H9 (cell line): Measurements from ENCODE around the gene LARP1. TPM values are rescaled to one million over a fixed set of nuclear protein-coding genes. Genes with fewer than 3 reads are reported as not detected.

Experiments used
- DNase-seq: peaks from one replicate; pipeline ENCODE4 v3.0.0-alpha.2; 2017
- H2AFZ ChIP-seq: one replicate; pipeline ENCODE4 v1.6.1; 2013; ENCODE audit warnings: mild to moderate bottlenecking, low read length, control low read depth, moderate library complexity
- H2AK5ac ChIP-seq: 2 replicates; pipeline ENCODE4 v1.6.1; 2013; ENCODE audit warnings: low read length, control low read depth, mixed read lengths; ENCODE audit not compliant: insufficient read length
- H2BK120ac ChIP-seq: one replicate; pipeline ENCODE4 v1.6.1; 2013; ENCODE audit warnings: low read depth, mild to moderate bottlenecking, low read length, control low read depth, inconsistent platforms; ENCODE audit not compliant: poor library complexity, severe bottlenecking
- H2BK12ac ChIP-seq: 2 replicates; pipeline ENCODE4 v1.6.1; 2013; ENCODE audit warnings: low read length, control low read depth, mixed read lengths, low read depth; ENCODE audit not compliant: insufficient read length
- H2BK15ac ChIP-seq: 2 replicates; pipeline ENCODE4 v1.6.1; 2013; ENCODE audit warnings: low read depth, low read length, control low read depth
- H2BK20ac ChIP-seq: one replicate; pipeline ENCODE4 v1.6.1; 2013; ENCODE audit warnings: low read depth, mild to moderate bottlenecking, low read length, control low read depth, inconsistent platforms; ENCODE audit not compliant: poor library complexity, severe bottlenecking
- H2BK5ac ChIP-seq: 2 replicates; pipeline ENCODE4 v1.6.1; 2013; ENCODE audit warnings: low read length, control low read depth, mixed read lengths; ENCODE audit not compliant: insufficient read length
- H3K14ac ChIP-seq: 2 replicates; pipeline ENCODE4 v1.6.1; 2013; ENCODE audit warnings: low read length, control low read depth; ENCODE audit not compliant: insufficient read depth
- H3K18ac ChIP-seq: 2 replicates; pipeline ENCODE4 v1.6.1; 2013; ENCODE audit warnings: low read depth, mild to moderate bottlenecking, mixed read lengths, low read length, control low read depth; ENCODE audit not compliant: insufficient read length
- H3K23ac ChIP-seq: 2 replicates; pipeline ENCODE4 v1.6.1; 2013; ENCODE audit warnings: low read length, control low read depth, mixed read lengths, low read depth; ENCODE audit not compliant: insufficient read length
- H3K23me2 ChIP-seq: 2 replicates; pipeline ENCODE4 v1.6.1; 2013; ENCODE audit warnings: low read depth, mild to moderate bottlenecking, mixed read lengths, low read length, control low read depth; ENCODE audit not compliant: insufficient read length, poor library complexity, severe bottlenecking
- H3K27ac ChIP-seq: 2 replicates; pipeline ENCODE4 v1.5.1; 2013; ENCODE audit warnings: low read length, control low read depth, mixed read lengths, low read depth; ENCODE audit not compliant: insufficient read length
- H3K27me3 ChIP-seq: 2 replicates; pipeline ENCODE4 v1.6.1; 2013; ENCODE audit warnings: low read length, control low read depth, inconsistent platforms; ENCODE audit not compliant: insufficient read depth
- H3K4ac ChIP-seq: 2 replicates; pipeline ENCODE4 v1.6.1; 2013; ENCODE audit warnings: low read depth, mild to moderate bottlenecking, control low read depth, inconsistent platforms, low read length, moderate library complexity
- H3K4me1 ChIP-seq: 2 replicates; pipeline ENCODE4 v1.6.1; 2013; ENCODE audit warnings: low read length, control low read depth, inconsistent platforms; ENCODE audit not compliant: insufficient read depth
- H3K4me2 ChIP-seq: 2 replicates; pipeline ENCODE4 v1.6.1; 2013; ENCODE audit warnings: low read length, control low read depth, mixed read lengths; ENCODE audit not compliant: insufficient read length, insufficient read depth
- H3K56ac ChIP-seq: 2 replicates; pipeline ENCODE4 v1.6.1; 2013; ENCODE audit warnings: low read depth, mild to moderate bottlenecking, mixed read lengths, low read length, control low read depth; ENCODE audit not compliant: insufficient read length
- H3K79me1 ChIP-seq: 2 replicates; pipeline ENCODE4 v1.6.1; 2013; ENCODE audit warnings: low read depth, mild to moderate bottlenecking, moderate library complexity, low read length, control low read depth, inconsistent platforms; ENCODE audit not compliant: insufficient read depth, poor library complexity, severe bottlenecking
- H3K79me2 ChIP-seq: 2 replicates; pipeline ENCODE4 v1.6.1; 2013; ENCODE audit warnings: low read length, control low read depth, inconsistent platforms; ENCODE audit not compliant: insufficient read depth
- H3K9ac ChIP-seq: 2 replicates; pipeline ENCODE4 v1.6.1; 2013; ENCODE audit warnings: low read length, control low read depth, mixed read lengths; ENCODE audit not compliant: insufficient read length; ENCODE audit errors: extremely low read depth
- H3K9me3 ChIP-seq: one replicate; pipeline ENCODE4 v1.6.1; 2013; ENCODE audit warnings: low read depth, low read length, inconsistent platforms; ENCODE audit not compliant: control insufficient read depth
- H3T11ph ChIP-seq: one replicate; pipeline ENCODE4 v1.6.1; 2013; ENCODE audit warnings: mild to moderate bottlenecking, low read length, control low read depth, inconsistent platforms
- H4K20me1 ChIP-seq: one replicate; pipeline ENCODE4 v1.6.1; 2013; ENCODE audit not compliant: control insufficient read depth, insufficient read length, insufficient read depth
- H4K5ac ChIP-seq: 2 replicates; pipeline ENCODE4 v1.6.1; 2013; ENCODE audit warnings: low read depth, mild to moderate bottlenecking, mixed read lengths, low read length, control low read depth; ENCODE audit not compliant: insufficient read length
- H4K8ac ChIP-seq: replicated peaks from 2 replicates; pipeline ENCODE4 v1.6.1; 2013; ENCODE audit warnings: low read length, control low read depth, mixed read lengths, low read depth; ENCODE audit not compliant: insufficient read length
- H4K91ac ChIP-seq: 2 replicates; pipeline ENCODE4 v1.6.1; 2013; ENCODE audit warnings: low read depth, mild to moderate bottlenecking, moderate library complexity, mixed read lengths, low read length, control low read depth; ENCODE audit not compliant: insufficient read length
- H3K27ac Mint-ChIP-seq, 3 experiments: 2 replicates in 2 of 3; 3 replicates in 1 of 3; pipeline ENCODE4 v1.8.0; 2020 to 2021; ENCODE audit warnings: mixed read lengths in 3 of 3, mild to moderate bottlenecking in 1 of 3, moderate library complexity in 1 of 3
- H3K27me3 Mint-ChIP-seq: 2 replicates; pipeline ENCODE4 v1.8.0; 2021; ENCODE audit warnings: low read depth, mild to moderate bottlenecking, moderate library complexity, mixed read lengths
- H3K36me3 Mint-ChIP-seq, 3 experiments: 2 replicates in 2 of 3; 3 replicates in 1 of 3; pipeline ENCODE4 v1.8.0; 2020 to 2021; ENCODE audit warnings: low read depth in 3 of 3, mixed read lengths in 3 of 3; ENCODE audit not compliant: insufficient read depth in 1 of 3
- H3K4me1 Mint-ChIP-seq, 2 experiments: 2 replicates each; pipeline ENCODE4 v1.8.0; 2020; ENCODE audit warnings: mixed read lengths in 2 of 2
- H3K4me3 Mint-ChIP-seq, 2 experiments: 2 replicates in 1 of 2; 3 replicates in 1 of 2; pipeline ENCODE4 v1.8.0; 2020 to 2021; ENCODE audit warnings: mild to moderate bottlenecking in 2 of 2, mixed read lengths in 2 of 2, moderate library complexity in 1 of 2
- H3K9me3 Mint-ChIP-seq, 2 experiments: 2 replicates in 1 of 2; 3 replicates in 1 of 2; pipeline ENCODE4 v1.8.0; 2020; ENCODE audit warnings: mild to moderate bottlenecking in 2 of 2, mixed read lengths in 2 of 2, moderate library complexity in 1 of 2
- CTCF ChIP-seq: fragments of 200-600 bp; sonication (generic); conservative IDR thresholded peaks from 3 replicates; pipeline ENCODE4 v1.8.0; 2021; ENCODE audit warnings: antibody characterized with exemption, mild to moderate bottlenecking
- WGBS: extraction: QIAGEN DNeasy Blood & Tissue Kit; methylation state at CpG from one replicate; pipeline ENCODE4 v1.1.7; 2013; ENCODE audit warnings: missing lambda C conversion rate, low lambda C conversion rate, mixed read lengths; ENCODE audit not compliant: insufficient read length; ENCODE audit errors: extremely low coverage; 5-methylcytosine and 5-hydroxymethylcytosine counted together
- total RNA-seq: library from RNA; stranded (reverse); gene quantifications from 2 replicates; pipeline ENCODE4 v1.2.1, GENCODE V29; 2021

Gene LARP1
- total RNA-seq, 1 experiment from 2014 or later, result 405 TPM

DNA sequence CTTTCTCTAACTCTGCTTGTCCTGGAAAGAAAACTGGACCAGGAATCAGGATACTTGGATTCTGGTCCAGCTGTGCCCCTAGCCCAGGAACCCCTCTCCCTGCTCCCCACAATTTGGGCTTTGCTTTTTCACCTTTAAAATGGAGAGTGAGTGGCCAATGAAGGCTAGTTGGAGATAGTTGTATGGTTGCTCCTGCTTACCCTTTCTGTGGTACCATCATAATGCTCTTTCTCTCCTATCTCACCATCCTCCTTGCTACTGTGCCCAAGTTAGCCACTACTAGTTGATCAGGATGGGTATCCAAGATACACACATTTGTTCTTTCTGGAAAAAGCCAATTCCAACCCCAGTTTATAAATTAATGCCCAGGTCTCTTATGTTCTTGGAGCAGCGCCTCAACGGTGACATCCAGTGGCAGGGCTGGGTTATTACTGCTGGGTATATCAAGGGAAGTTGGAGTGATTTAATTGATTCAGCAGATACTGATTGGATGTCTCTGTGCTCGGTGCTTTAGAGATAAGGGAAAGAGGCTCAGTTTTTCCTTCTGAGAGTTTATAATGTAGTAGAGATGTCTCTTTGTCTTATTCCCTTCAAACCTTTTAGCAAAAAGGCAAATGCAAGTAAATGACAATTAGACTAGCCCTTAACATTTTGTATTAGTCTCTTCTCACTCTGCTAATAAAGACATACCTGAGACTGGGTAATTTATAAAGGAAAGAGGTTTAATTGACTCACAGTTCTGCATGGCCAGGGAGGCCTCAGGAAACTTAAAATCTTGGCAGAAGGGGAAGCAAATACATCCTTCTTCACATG lies 56.7 kb downstream of the LARP1 start:
- H2BK120ac ChIP-seq, result no peak overlapping the region
- no peak overlapping the region for H2BK15ac ChIP-seq
- H2AK5ac ChIP-seq, result no peak overlapping the region
- no peak overlapping the region for H3K23ac ChIP-seq
- no peak overlapping the region for H3K18ac ChIP-seq
- H4K5ac ChIP-seq, result no peak overlapping the region
- H2AFZ ChIP-seq, result no peak overlapping the region
- no peaks in the 10 kb centered on the region for H3K23me2 ChIP-seq
- H3K9me3 ChIP-seq, result no peaks in the 10 kb centered on the region
- H3K4ac ChIP-seq, result no peak overlapping the region
- H3K27me3 Mint-ChIP-seq, result peaks cover 2% of the 10 kb centered on the region; the same call in 1 of the 2 replicates
- no peak overlapping the region for H3T11ph ChIP-seq
- no peaks in the 10 kb centered on the region for H4K20me1 ChIP-seq
- no peaks in the 10 kb centered on the region for H3K4me1 ChIP-seq
- H3K56ac ChIP-seq, result no peak overlapping the region
- H3K27me3 ChIP-seq, result no peaks in the 10 kb centered on the region
- no peak overlapping the region for H4K91ac ChIP-seq
- DNase-seq, result peak; percentile 49
- H3K27ac Mint-ChIP-seq, result peak overlapping the region in 2 of 3 experiments; percentile 17 to 89; a peak in 2 of 7 replicates
- WGBS, result no CpG with 5 or more reads among the region's 3 CpGs
- no peak overlapping the region for H2BK12ac ChIP-seq
- no peak overlapping the region for H3K9ac ChIP-seq
- H3K9me3 Mint-ChIP-seq, result no peaks in the 10 kb centered on the region
- H3K4me3 Mint-ChIP-seq, result no peak overlapping the region
- no peak overlapping the region for H3K4me2 ChIP-seq
- no peak overlapping the region for H3K27ac ChIP-seq
- peaks cover 0 to 7% of the 10 kb centered on the region in 2 experiments; a peak in 3 of 4 replicates for H3K4me1 Mint-ChIP-seq
- no peak overlapping the region for H2BK5ac ChIP-seq
- H3K36me3 Mint-ChIP-seq, result peaks cover 63 to 92% (median 90%) of the 10 kb centered on the region in 3 experiments
- H3K14ac ChIP-seq, result no peak overlapping the region
- no peaks in the 10 kb centered on the region for H3K79me1 ChIP-seq
- H4K8ac ChIP-seq, result no peak overlapping the region
- no peak overlapping the region for H2BK20ac ChIP-seq
- H3K79me2 ChIP-seq, result no peaks in the 10 kb centered on the region
- peak; percentile 90 for TF ChIP-seq CTCF
